Measurements from ENCODE around the gene PIK3R2.

DNA sequence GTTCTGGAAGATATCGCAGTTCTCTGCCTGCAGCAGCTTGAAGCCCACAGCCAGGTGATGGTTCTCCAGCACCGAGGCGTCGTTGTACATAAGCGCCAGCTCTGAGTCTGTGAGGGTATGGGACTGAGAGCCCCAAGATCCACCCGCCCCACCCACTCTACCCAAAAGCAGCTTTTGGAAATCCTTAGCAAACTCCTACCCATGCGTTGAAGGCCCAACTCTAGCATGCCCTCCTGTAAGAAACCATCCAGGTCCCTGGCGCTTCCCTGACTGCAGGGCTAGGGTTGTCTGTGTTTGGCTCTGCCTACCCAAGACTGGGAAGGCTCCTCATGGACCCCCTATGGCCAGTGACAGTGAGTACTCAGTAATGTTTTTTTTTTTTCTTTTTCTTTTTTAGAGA, 63.8 kb downstream of the PIK3R2 start:
- TF ChIP-seq, protein P1, sequence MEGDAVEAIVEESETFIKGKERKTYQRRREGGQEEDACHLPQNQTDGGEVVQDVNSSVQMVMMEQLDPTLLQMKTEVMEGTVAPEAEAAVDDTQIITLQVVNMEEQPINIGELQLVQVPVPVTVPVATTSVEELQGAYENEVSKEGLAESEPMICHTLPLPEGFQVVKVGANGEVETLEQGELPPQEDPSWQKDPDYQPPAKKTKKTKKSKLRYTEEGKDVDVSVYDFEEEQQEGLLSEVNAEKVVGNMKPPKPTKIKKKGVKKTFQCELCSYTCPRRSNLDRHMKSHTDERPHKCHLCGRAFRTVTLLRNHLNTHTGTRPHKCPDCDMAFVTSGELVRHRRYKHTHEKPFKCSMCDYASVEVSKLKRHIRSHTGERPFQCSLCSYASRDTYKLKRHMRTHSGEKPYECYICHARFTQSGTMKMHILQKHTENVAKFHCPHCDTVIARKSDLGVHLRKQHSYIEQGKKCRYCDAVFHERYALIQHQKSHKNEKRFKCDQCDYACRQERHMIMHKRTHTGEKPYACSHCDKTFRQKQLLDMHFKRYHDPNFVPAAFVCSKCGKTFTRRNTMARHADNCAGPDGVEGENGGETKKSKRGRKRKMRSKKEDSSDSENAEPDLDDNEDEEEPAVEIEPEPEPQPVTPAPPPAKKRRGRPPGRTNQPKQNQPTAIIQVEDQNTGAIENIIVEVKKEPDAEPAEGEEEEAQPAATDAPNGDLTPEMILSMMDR (IDR thresholded peaks at IDR 0.05) = no peak
- no peak for TF ChIP-seq POLR2A (IDR thresholded peaks at IDR 0.05)
